Sigmoid colon (tissue), 4 donors: ENCODE results near the gene RHOBTB1.

Experiments used
- EP300 ChIP-seq, 4 donors: sonication (generic); formaldehyde crosslinking; IDR thresholded peaks; one replicate each; pipeline ENCODE4 v1.6.1; 2017; ENCODE audit warnings: antibody characterized with exemption in 4 of 4
- POLR2A ChIP-seq, 2 donors: fragments of 450-650 bp; IDR thresholded peaks; one replicate each; pipeline ENCODE4 v1.6.1; 2016; ENCODE audit warnings: antibody characterized with exemption in 2 of 2, mild to moderate bottlenecking in 2 of 2, moderate library complexity in 2 of 2
- POLR2AphosphoS5 ChIP-seq, 4 donors: sonication (generic); formaldehyde crosslinking; IDR thresholded peaks; one replicate each; pipeline ENCODE4 v1.6.1; 2017; ENCODE audit warnings: antibody characterized with exemption in 4 of 4
- TF ChIP-seq, protein P1 (sequence below), 4 experiments: fragments of 450-650 bp in 3 of 4; fragments of 200-600 bp in 1 of 4; IDR thresholded peaks; one replicate each; pipeline ENCODE4 v1.5.1; 2016 to 2019; ENCODE audit warnings: antibody characterized with exemption in 4 of 4, mild to moderate bottlenecking in 3 of 4, moderate library complexity in 2 of 4

DNA sequence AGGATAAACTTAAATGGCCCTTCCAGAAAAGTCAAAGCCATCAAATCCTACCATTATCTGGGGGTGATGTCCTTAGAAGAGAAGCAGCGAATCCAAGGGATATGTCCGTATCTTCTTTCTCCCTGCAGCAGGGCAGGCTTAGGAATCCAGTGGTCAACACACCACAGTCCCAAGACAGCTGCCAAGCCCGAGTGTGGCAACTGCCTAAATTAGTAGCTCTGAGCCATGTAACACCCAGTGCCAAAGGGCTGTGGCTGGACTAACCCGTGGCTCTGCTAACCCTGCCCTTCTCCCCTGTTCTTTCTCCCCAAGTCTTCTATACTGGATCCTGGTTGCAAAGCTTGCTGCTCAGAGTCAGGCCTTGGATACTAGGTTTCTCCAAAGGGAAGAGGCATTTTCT lies 90.9 kb downstream of the RHOBTB1 start:
- TF ChIP-seq POLR2A (IDR thresholded peaks at IDR 0.05) (no peak), POLR2AphosphoS5 (IDR thresholded peaks at IDR 0.05) (no peak), EP300 (IDR thresholded peaks at IDR 0.05) (no peak)
- TF ChIP-seq, protein P1, sequence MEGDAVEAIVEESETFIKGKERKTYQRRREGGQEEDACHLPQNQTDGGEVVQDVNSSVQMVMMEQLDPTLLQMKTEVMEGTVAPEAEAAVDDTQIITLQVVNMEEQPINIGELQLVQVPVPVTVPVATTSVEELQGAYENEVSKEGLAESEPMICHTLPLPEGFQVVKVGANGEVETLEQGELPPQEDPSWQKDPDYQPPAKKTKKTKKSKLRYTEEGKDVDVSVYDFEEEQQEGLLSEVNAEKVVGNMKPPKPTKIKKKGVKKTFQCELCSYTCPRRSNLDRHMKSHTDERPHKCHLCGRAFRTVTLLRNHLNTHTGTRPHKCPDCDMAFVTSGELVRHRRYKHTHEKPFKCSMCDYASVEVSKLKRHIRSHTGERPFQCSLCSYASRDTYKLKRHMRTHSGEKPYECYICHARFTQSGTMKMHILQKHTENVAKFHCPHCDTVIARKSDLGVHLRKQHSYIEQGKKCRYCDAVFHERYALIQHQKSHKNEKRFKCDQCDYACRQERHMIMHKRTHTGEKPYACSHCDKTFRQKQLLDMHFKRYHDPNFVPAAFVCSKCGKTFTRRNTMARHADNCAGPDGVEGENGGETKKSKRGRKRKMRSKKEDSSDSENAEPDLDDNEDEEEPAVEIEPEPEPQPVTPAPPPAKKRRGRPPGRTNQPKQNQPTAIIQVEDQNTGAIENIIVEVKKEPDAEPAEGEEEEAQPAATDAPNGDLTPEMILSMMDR (IDR thresholded peaks at IDR 0.05) = no peak
